Measurements from ENCODE around the gene ADCY10. TPM values are rescaled to one million over a fixed set of nuclear protein-coding genes. Genes with fewer than 3 reads are reported as not detected.

ADCY10 gene
- total and polyA plus RNA-seq, 2 donors (not counting 1 experiment from before 2014, with no cell fraction given) = 0.09 to 0.17 TPM

DNA sequence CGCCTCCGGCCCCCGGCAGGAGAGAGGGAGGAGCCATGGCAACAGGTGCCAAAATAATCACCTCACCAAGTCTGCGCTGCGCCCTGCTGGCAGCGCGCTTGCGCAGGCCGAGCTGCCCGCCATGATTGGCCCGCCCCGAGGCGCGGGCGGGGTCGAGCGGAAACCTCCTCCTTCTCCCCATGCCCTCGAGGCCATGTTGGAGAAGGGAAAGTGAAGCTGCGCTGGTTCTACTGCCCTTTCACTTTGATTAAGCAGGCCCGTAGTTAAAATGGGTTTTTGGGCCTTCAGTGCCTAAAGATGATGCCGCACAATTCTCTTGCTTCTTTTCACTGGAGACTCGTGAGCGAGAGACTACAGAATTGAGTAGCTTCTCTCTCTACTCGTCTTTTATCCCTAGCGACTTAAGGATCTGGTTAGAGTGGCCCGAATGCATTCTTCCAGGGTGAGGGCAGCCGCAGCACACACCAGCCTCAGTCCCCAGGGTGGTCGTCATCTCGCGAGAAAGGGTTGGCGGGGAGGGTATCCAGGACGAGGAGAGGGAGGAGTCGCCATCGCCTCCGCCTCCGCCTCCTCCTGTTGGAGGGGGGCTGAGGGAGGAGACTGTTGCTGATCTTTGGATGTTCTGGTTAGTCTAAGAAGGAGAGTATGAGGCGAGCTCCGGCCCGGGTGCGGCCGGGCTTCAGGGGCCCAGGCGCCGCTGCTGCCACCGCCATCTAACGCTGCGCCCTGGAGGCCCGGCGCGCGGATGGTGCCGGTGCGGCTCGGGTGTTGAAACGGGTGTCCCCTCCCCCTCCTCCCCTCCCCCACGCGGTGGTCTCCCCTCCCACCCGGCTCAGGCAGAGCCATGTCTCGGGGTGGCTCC, 22.4 kb upstream of the ADCY10 start, which contains the start of gene DCAF6:
DCAF6 (plus strand) TSS at position 616 of the 862 bp plus-strand sequence; CDS start at position 845, 229 bp downstream.
- Histone ChIP-seq H2AFZ (ENCODE audit: low read length) (peak within 1 kb of the TSS; percentile 84), H3K9ac (ENCODE audit: insufficient read depth, low read length) (peak within 1 kb of the TSS; percentile 85), H3K36me3 (ENCODE audit: control insufficient read depth, insufficient read depth, low read length) (no peaks in the 10 kb centered on the region), H3K9me3 (ENCODE audit: control insufficient read depth, insufficient read depth, low read depth, low read length) (no peaks in the 10 kb centered on the region), H4K20me1 (ENCODE audit: control insufficient read depth, extremely low read depth, insufficient read depth, low read length) (peaks cover 2% of the 10 kb centered on the region), H3K4me2 (ENCODE audit: extremely low read depth, insufficient read depth, low read length) (peak within 1 kb of the TSS; percentile 96), H3K27me3 (ENCODE audit: control insufficient read depth, insufficient read depth, low read length) (no peaks in the 10 kb centered on the region), H3K4me3 (replicated peaks in 1 of 4; ENCODE audit: control extremely low read depth in 1 of 4, insufficient read depth in 1 of 4, low read depth in 3 of 4, low read length in 4 of 4) (peak within 1 kb of the TSS; percentile 85 to 94 (median 88)), H3K4me1 (ENCODE audit: control insufficient read depth, extremely low read depth, insufficient read depth, low read length) (no peaks in the 10 kb centered on the region), H3K79me2 (ENCODE audit: control insufficient read depth, insufficient read depth, low read length) (peaks cover 76% of the 10 kb centered on the region), H3K27ac (ENCODE audit: insufficient read depth, low read length) (peak within 1 kb of the TSS; percentile 98)
- peak; percentile 98 to 99 for DNase-seq (ENCODE audit: low read depth in 2 of 2)
- no peak for TF ChIP-seq EZH2 (IDR thresholded peaks at IDR 0.05; ENCODE audit: low read length, missing control alignments)
- TF ChIP-seq CTCF (conservative IDR thresholded peaks at IDR 0.05 in 1 of 2, IDR thresholded peaks at IDR 0.05 in 1 of 2; ENCODE audit: low read depth in 1 of 2, low read length in 2 of 2) = no peak

- TF ChIP-seq CTCF (conservative IDR thresholded peaks at IDR 0.05 in 1 of 2, IDR thresholded peaks at IDR 0.05 in 1 of 2; ENCODE audit: low read depth in 1 of 2, low read length in 2 of 2) (peak; percentile 4), EZH2 (IDR thresholded peaks at IDR 0.05; ENCODE audit: low read length, missing control alignments) (no peak)
- H3K4me3 ChIP-seq (replicated peaks in 1 of 4; ENCODE audit: control extremely low read depth in 1 of 4, insufficient read depth in 1 of 4, low read depth in 3 of 4, low read length in 4 of 4) = peak overlapping the region; percentile 46 to 89 (median 86)
- peak overlapping the region; percentile 84 for H2AFZ ChIP-seq (ENCODE audit: low read length)
- H4K20me1 ChIP-seq (ENCODE audit: control insufficient read depth, extremely low read depth, insufficient read depth, low read length) = peaks cover 2% of the 10 kb centered on the region
- H3K27me3 ChIP-seq (ENCODE audit: control insufficient read depth, insufficient read depth, low read length) = no peaks in the 10 kb centered on the region
- no peaks in the 10 kb centered on the region for H3K9me3 ChIP-seq (ENCODE audit: control insufficient read depth, insufficient read depth, low read depth, low read length)
- peak overlapping the region; percentile 54 for H3K4me2 ChIP-seq (ENCODE audit: extremely low read depth, insufficient read depth, low read length)
- DNase-seq (ENCODE audit: low read depth in 2 of 2) = peak; percentile 49 to 51
- H3K9ac ChIP-seq (ENCODE audit: insufficient read depth, low read length) = peak overlapping the region; percentile 85
- no peaks in the 10 kb centered on the region for H3K4me1 ChIP-seq (ENCODE audit: control insufficient read depth, extremely low read depth, insufficient read depth, low read length)
- H3K27ac ChIP-seq (ENCODE audit: insufficient read depth, low read length) = peak overlapping the region; percentile 98
- H3K79me2 ChIP-seq (ENCODE audit: control insufficient read depth, insufficient read depth, low read length) = peaks cover 68% of the 10 kb centered on the region
- H3K36me3 ChIP-seq (ENCODE audit: control insufficient read depth, insufficient read depth, low read length) = no peaks in the 10 kb centered on the region
Measured at GRCh38 chr1:167935216-167936067, 21.5 kb upstream of the ADCY10 start.

All from fibroblast of lung (primary cell).